GM21381 (cell line): ENCODE results near the gene HBB.

Source experiments
- ATAC-seq: cut with Tn5 transposase; IDR thresholded peaks from one replicate; pipeline ENCODE4 v1.9.1; 2021; ENCODE audit warnings: mild to moderate bottlenecking, moderate library complexity; ENCODE audit not compliant: unreplicated experiment

HBB gene

DNA sequence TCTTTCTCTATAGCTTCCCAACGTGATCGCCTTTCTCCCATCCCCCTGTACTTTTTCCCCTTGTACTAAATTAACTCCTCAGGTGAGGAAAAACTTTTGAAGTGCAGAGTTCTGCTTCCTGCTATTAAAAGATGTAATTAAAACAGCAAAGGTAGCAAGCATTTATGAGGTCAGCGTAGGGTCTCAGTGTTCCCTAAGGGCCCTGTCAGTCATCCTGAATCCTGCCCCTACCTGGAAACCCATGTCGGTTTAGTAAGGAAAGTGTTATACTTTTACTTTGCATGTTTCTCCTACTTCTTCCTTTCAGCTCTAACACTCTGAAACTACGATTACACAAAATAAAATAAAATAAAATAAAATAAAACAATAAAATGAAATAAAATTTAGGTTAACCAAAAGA, 1.3 kb upstream of the HBB start:
- no peak for ATAC-seq

DNA sequence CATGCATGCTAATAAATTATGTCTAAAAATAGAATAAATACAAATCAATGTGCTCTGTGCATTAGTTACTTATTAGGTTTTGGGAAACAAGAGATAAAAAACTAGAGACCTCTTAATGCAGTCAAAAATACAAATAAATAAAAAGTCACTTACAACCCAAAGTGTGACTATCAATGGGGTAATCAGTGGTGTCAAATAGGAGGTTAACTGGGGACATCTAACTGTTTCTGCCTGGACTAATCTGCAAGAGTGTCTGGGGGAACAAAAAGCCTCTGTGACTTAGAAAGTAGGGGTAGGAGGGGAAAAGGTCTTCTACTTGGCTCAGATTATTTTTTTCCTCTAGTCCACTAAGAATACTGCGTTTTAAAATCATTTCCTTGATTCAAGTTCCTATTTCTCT, 810 bp upstream of the HBB start:
- no peak for ATAC-seq

DNA sequence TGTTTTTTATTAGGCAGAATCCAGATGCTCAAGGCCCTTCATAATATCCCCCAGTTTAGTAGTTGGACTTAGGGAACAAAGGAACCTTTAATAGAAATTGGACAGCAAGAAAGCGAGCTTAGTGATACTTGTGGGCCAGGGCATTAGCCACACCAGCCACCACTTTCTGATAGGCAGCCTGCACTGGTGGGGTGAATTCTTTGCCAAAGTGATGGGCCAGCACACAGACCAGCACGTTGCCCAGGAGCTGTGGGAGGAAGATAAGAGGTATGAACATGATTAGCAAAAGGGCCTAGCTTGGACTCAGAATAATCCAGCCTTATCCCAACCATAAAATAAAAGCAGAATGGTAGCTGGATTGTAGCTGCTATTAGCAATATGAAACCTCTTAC, 1.4 kb downstream of the HBB start:
- ATAC-seq, result no peak

DNA sequence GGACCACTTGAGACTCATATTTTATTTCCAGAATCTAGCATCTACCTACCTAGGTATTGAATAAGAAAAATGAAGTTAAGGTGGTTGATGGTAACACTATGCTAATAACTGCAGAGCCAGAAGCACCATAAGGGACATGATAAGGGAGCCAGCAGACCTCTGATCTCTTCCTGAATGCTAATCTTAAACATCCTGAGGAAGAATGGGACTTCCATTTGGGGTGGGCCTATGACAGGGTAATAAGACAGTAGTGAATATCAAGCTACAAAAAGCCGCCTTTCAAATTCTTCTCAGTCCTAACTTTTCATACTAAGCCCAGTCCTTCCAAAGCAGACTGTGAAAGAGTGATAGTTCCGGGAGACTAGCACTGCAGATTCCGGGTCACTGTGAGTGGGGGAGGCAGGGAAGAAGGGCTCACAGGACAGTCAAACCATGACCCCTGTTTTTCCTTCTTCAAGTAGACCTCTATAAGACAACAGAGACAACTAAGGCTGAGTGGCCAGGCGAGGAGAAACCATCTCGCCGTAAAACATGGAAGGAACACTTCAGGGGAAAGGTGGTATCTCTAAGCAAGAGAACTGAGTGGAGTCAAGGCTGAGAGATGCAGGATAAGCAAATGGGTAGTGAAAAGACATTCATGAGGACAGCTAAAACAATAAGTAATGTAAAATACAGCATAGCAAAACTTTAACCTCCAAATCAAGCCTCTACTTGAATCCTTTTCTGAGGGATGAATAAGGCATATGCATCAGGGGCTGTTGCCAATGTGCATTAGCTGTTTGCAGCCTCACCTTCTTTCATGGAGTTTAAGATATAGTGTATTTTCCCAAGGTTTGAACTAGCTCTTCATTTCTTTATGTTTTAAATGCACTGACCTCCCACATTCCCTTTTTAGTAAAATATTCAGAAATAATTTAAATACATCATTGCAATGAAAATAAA, 2.1 kb downstream of the HBB start:
- ATAC-seq, result no peak

DNA sequence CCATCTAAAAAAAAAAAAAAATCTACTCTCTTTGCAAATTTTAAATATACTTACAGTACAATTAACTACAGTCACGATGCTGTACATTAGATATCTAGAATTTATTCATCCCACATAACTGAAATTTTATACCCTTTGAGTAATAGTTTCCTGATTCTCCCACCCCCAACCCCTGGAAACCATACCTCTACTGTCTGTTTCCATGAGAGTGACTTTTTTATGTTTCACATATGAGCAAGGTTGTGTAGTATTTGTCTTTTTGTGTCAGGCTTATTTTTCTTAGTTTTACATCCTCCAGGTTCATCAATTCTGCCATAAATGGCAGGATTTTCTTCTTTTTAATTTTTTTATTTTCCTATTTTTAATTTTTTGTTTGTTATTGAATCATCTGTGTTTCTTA, 3.2 kb downstream of the HBB start:
- no peak for ATAC-seq

DNA sequence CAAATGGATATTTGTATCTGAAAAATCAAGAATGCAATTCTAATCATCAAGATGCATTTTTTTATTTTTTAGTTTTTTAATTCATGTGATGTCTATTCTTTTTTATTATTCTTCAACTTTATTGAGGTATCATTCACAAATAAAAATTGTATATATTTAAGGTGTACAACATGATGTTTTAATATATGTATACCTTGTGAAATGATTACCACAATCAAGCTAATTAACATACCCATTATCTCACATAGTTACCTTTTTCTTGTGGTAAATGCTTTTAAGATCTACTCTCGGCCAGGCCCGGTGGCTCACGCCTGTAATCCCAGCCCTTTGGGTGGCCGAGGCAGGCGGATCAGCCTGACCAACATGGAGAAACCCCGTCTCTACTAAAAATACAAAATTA, 3.7 kb downstream of the HBB start:
- no peak for ATAC-seq

DNA sequence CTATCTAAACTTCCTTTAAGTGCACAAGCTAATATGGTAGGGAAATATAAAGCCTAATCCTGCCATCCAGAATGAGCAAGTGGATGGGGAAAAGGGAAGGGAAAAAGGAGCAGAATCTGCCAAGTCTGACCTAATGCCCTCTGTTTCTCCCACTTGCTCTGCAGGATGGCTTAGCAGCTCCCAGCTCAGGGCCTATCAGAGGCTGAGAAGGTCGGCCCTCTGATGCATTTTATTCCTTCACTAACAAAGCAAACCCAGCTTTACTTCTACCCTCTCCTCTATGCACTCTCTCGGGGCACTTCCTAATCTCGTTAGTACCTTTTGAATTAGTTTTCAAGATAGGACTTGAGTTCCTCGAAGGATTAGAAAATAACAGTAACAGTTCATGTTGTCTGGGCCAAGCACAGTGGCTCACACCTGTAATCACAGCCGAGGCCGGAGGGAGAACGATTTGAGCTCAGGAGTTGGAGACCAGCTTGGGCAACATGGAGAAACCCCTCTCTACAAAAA, 16.4 kb downstream of the HBB start:
- no peak for ATAC-seq

DNA sequence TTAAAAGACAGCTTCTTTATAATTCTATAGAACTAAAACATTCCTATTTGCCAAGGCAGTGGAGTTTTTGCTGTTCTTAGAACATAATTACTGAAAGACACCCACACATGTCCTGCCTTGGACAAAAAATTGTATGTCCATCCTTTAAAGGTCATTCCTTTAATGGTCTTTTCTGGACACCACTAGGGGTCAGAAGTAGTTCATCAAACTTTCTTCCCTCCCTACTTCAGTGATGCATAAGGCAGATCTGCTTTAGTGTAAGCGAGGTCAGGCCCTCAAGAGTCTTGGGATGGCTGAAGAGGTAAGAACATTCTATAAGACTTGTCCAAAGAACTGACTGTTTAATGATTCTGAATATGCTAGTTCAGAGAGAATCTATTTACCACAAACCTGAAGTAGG, 22.1 kb downstream of the HBB start:
- ATAC-seq, result peak; percentile 72

DNA sequence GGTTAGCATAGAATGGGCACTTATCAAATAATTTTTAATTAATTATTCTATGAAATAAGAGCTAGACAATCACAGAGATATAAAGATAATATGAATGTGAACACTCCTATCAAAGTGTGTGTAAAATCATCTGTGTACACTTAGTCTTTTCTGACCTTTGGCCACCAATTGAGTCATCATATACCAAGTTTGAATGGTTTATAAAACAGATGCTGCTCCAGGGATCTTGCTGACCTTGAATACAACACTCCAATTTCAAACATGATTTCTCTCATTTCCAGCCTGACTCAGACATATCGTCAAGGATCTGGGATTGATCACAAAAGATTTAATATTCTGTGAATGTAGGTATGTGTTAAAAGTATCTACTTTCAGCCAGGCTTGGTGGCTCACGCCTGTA, 23.5 kb downstream of the HBB start:
- no peak for ATAC-seq

DNA sequence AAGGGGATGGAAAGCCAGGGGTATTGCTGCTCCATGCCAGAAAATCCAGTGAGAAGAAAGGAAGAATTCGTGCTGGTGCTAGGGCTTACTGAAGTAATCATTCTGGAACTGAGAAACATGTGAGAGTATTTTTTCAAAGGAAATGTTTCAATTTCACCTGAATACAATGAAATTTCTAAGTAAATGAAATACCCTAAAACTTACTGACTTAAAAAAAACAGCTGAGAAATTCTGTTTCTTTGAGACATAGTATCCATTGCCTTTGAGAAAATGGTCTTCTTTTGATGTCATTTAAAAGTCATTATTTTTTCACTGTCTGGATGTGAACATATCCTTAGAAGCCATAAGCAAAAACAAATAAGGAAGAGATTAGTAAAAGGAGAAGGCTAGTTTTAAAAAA, 26.3 kb downstream of the HBB start, which contains the start of gene OR51V1:
OR51V1 (minus strand) TSS at position 101 of the 400 bp plus-strand sequence; CDS start at position 101, 0 bp downstream.
- ATAC-seq, result no peak

DNA sequence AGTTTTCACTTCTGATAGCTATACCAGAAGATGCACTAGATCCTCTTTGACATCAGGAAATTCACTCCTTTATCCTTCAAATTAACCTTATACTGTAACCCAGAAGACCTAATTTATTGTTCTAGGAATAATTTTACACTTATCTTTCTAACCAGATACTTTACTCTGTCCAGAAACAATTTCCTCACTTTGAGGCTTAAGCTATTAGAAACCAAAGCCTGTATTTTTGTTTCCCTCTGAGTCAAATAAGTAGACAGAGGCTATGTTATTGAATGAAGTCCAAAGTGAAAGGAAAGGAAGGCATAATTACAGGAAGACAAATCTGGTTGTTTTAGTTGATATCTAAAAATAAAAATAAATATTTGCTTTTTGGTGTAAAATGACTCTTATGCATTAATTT, 28.6 kb downstream of the HBB start:
- no peak for ATAC-seq

DNA sequence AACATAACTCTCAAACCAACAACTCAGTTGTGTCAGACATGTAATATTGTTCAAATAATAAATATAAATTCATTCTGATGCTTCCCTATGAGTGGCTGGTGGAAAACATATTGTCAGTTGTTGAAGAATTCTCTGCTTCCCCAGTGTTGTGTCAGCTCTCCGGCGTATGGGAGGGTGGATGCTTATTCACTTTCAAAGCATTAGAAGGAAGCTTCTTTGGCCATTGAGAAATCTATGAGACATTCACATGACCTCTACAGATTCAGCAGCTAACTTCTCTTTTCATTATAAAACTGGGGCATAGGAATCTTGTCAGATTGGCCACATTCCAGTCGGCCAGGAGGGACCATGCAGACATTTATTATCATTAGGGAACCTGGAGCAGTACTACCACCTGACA, 29.3 kb downstream of the HBB start:
- ATAC-seq, result no peak

DNA sequence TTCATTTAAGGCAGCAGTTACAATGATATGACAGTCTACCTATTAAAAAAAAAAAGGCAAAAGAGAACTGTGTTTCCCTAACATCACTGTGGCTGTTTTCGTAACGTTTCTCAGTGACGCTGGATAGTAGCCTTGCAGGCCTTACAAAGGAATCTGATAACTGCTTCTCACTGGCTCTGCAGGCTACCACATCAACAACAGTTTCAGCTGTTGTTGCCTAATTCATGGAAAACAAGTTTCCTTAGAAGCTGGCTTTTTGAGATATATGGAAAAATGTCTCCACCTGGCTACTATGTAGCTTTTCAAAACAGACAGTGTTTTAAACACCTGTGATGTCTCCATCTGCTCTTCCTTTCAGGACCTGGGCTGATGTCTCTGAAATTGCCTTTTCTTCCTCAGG, 30.1 kb downstream of the HBB start:
- no peak for ATAC-seq

DNA sequence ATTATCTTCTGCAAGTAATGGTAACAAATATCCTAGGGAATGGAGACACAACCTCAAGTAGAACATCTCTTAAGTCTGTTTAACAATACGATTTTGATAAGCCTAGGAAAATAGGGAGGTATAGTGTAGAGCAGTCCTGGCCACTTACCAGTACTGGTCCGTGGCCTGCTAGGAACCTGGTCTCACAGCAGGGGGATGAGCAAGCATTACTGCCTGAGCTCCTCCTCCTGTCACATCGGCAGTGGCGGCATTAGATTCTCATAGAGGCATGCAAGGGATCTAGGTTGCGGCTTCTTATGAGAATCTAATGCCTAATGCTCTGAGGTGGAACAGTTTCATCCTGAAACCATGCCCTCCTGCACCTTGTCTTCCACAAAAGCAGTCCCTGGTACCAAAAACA, 30.8 kb downstream of the HBB start:
- no peak for ATAC-seq

DNA sequence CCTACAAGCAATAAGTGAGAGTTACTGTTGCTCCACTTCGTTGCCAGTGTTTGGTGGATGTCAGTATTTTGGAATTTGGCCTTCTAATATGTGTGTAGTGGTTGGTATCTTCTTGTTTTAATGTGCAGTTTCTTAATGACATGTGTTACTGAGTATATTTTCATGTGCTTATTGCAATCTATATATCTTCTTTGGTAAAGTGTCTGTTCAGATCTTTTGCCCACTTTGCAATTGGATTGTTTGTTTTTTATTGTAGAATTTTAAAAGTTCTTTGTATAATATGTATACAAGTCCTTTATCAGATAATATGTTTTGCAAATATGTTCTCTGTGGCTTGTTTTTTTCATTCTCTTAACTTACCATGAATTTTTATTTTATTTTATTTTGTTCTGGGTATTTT, 34.1 kb downstream of the HBB start:
- ATAC-seq, result no peak

DNA sequence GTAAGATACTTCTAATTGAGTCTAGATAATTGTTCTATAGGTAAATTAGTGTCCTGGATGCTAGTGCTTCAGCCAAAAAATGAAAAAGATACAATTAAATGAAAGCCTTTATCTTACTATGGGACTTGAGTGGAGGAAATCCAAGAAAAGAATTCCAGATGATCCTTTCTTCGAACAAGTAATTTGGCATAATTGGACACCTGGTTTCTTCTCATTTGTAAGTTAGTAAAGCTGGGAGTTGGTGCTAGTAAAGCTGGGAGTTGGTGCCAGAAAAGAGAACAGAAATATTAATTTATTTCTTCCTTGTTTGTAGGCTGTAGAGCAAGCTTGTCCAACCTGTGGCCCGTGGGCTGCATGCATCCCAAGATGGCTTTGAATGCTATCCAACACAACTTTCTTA, 38.7 kb downstream of the HBB start:
- no peak for ATAC-seq

DNA sequence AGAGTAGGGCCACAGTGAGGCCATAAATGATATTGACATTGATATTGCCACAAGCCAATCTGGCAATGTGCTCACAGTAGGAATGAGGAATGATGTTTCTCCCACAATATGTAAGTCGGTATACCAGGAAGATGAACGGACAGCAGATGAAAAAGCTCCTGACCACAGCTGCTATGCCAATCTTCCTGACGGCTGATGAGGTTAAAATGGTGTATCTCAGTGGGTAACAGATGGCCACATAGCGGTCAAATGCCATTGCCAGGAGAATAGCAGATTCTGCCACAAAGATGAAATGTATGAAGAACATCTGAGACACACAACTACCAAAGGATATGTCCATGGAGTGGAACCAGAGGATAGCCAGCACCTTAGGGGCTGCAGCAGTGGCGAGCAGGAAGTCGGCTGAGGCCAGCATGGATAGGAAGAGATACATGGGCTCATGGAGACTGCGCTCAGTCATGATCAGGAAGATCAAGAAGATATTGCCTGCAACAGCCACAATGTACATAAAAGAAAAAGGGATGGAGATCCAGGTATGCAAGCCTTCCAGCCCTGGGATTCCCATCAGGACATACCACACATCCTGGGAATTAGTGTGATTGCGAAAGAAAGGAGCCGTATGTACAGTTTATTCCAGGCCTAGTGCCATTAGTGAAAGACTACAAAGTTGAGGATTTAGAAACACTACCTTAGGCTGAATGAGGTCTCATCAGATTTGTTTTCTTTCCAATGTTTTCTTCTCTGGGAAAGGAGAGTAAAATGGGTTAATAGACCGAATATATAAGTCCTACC, 48.6 kb downstream of the HBB start:
- no peak for ATAC-seq
